Right atrium auricular region (tissue), 2 donors: ENCODE measurements around the gene PFDN2. TPM values are rescaled to one million over a fixed set of nuclear protein-coding genes. Genes with fewer than 3 reads are reported as not detected.

Experiments used
- DNase-seq: peaks from one replicate; pipeline ENCODE4 v3.0.0-alpha.2; 2019; ENCODE audit warnings: low spot score
- H3K27ac ChIP-seq, 2 donors: fragments of 200-600 bp; sonication (generic); 1 replicate in 1 of 2; 2 replicates in 1 of 2; pipeline ENCODE4 v1.5.1; 2016 to 2019
- H3K27me3 ChIP-seq, 2 donors: fragments of 200-600 bp; sonication (generic); one replicate each; pipeline versions ENCODE4 v1.5.1 to v1.6.0; 2017 to 2019
- H3K36me3 ChIP-seq: fragments of 200-600 bp; sonication (generic); one replicate; pipeline ENCODE4 v1.5.1; 2016
- H3K4me1 ChIP-seq, 2 donors: fragments of 200-600 bp; sonication (generic); one replicate each; pipeline versions ENCODE4 v1.5.1 to v1.6.0; 2017 to 2019
- H3K4me3 ChIP-seq, 2 donors: fragments of 200-600 bp; sonication (generic); 1 replicate in 1 of 2; 2 replicates in 1 of 2; pipeline ENCODE4 v1.5.1; 2017 to 2019; ENCODE audit warnings: mild to moderate bottlenecking in 1 of 2, moderate library complexity in 1 of 2
- H3K9me3 ChIP-seq, 2 donors: fragments of 200-600 bp; sonication (generic); one replicate each; pipeline ENCODE4 v1.5.1; 2019
- CTCF ChIP-seq, 2 donors: fragments of 200-600 bp; sonication (generic); IDR thresholded peaks; one replicate each; pipeline ENCODE4 v1.5.1; 2019; ENCODE audit warnings: antibody characterized with exemption in 2 of 2
- total RNA-seq, 2 donors: library from RNA; depleted of rRNA; stranded (reverse); fragments of >200 nt; gene quantifications; one replicate each; pipeline ENCODE4 v1.1.0, GENCODE V29; 2016

Gene PFDN2
- total RNA-seq, 2 donors from 2014 or later, result 39.9 to 42.2 TPM

- TF ChIP-seq CTCF (IDR thresholded peaks at IDR 0.05), result no peak
- no peaks in the 10 kb centered on the region for H3K9me3 ChIP-seq
- H3K36me3 ChIP-seq, result peaks cover 7% of the 10 kb centered on the region
- H3K4me3 ChIP-seq, result no peak overlapping the region
- no peak for DNase-seq
- no peaks in the 10 kb centered on the region for H3K27me3 ChIP-seq
- peaks cover 0 to 23% of the 10 kb centered on the region in 2 donors for H3K4me1 ChIP-seq
- no peak overlapping the region for H3K27ac ChIP-seq
Observed at GRCh38 chr1:161096015-161096414, 21.8 kb downstream of the PFDN2 start.

- Histone ChIP-seq H3K4me3 (no peak overlapping the region), H3K36me3 (no peaks in the 10 kb centered on the region), H3K4me1 (peaks cover 0 to 23% of the 10 kb centered on the region in 2 donors), H3K27ac (no peak overlapping the region), H3K27me3 (no peaks in the 10 kb centered on the region), H3K9me3 (no peaks in the 10 kb centered on the region)
- TF ChIP-seq CTCF (IDR thresholded peaks at IDR 0.05), result no peak
- no peak for DNase-seq
Observed at GRCh38 chr1:161095230-161095629, 22.6 kb downstream of the PFDN2 start.

- no peak overlapping the region for H3K27ac ChIP-seq
- H3K36me3 ChIP-seq, result no peaks in the 10 kb centered on the region
- no peak overlapping the region for H3K4me3 ChIP-seq
- no peaks in the 10 kb centered on the region for H3K9me3 ChIP-seq
- peaks cover 0 to 23% of the 10 kb centered on the region in 2 donors for H3K4me1 ChIP-seq
- no peak for DNase-seq
- H3K27me3 ChIP-seq, result no peaks in the 10 kb centered on the region
- TF ChIP-seq CTCF (IDR thresholded peaks at IDR 0.05), result no peak
Observed at GRCh38 chr1:161094481-161094880, 23.4 kb downstream of the PFDN2 start.

GRCh38 chr1:161092621-161093028 lies 25.2 kb downstream of the PFDN2 start:
- Histone ChIP-seq H3K9me3 (no peaks in the 10 kb centered on the region), H3K36me3 (no peaks in the 10 kb centered on the region), H3K4me3 (no peak overlapping the region), H3K27me3 (no peaks in the 10 kb centered on the region), H3K4me1 (peaks cover 0 to 9% of the 10 kb centered on the region in 2 donors), H3K27ac (no peak overlapping the region)
- no peak for TF ChIP-seq CTCF (IDR thresholded peaks at IDR 0.05)
- no peak for DNase-seq

- Histone ChIP-seq H3K27ac (no peak overlapping the region), H3K27me3 (no peaks in the 10 kb centered on the region), H3K4me3 (no peak overlapping the region), H3K4me1 (peaks cover 0 to 3% of the 10 kb centered on the region in 2 donors), H3K36me3 (no peaks in the 10 kb centered on the region), H3K9me3 (no peaks in the 10 kb centered on the region)
- TF ChIP-seq CTCF (IDR thresholded peaks at IDR 0.05), result no peak
- no peak for DNase-seq
Observed at GRCh38 chr1:161091796-161092507, 25.9 kb downstream of the PFDN2 start.

- H3K36me3 ChIP-seq, result no peaks in the 10 kb centered on the region
- H3K4me3 ChIP-seq, result no peak overlapping the region
- no peak for TF ChIP-seq CTCF (IDR thresholded peaks at IDR 0.05)
- no peaks in the 10 kb centered on the region for H3K4me1 ChIP-seq
- H3K27ac ChIP-seq, result no peak overlapping the region
- DNase-seq, result no peak
- no peaks in the 10 kb centered on the region for H3K9me3 ChIP-seq
- H3K27me3 ChIP-seq, result no peaks in the 10 kb centered on the region
Observed at GRCh38 chr1:161091093-161091492, 26.7 kb downstream of the PFDN2 start.
